Stimulated activated CD4-positive, alpha-beta T cell treated with anti-CD3 and anti-CD28 coated beads, Interleukin-2, amount 100 ng/mL, for 4 hours (primary cell): ENCODE results near the gene RASIP1.

ENCODE experiments used
- DNase-seq: peaks from one replicate; pipeline ENCODE4 v3.0.0-alpha.2; 2020; ENCODE audit warnings: low read depth

The RASIP1 gene

GRCh38 chr19:48674216-48674809 is 66.1 kb downstream of the RASIP1 start:
- no peak for DNase-seq

GRCh38 chr19:48673436-48674100 is 66.8 kb downstream of the RASIP1 start:
- no peak for DNase-seq

- no peak for DNase-seq
Measured at GRCh38 chr19:48672994-48673393, 67.4 kb downstream of the RASIP1 start, which contains the start of gene NTN5. TSS of gene NTN5 (minus strand) at chr19:48673017. CDS start at chr19:48670986, 2,031 bp downstream.

- DNase-seq = no peak
Measured at GRCh38 chr19:48671446-48671995, 68.9 kb downstream of the RASIP1 start.

- no peak for DNase-seq
Measured at GRCh38 chr19:48670699-48671445, 69.5 kb downstream of the RASIP1 start.
